Epithelial cell of prostate (primary cell): ENCODE measurements around the gene ICA1.

Experiments
- DNase-seq: peaks from one replicate; pipeline ENCODE4 v3.0.0-alpha.2; 2011; ENCODE audit warnings: low read depth, low spot score
- H3K27ac ChIP-seq: fragments of 450-650 bp; 2 replicates; pipeline ENCODE4 v1.5.1; 2017; ENCODE audit warnings: mild to moderate bottlenecking

ICA1 gene

GRCh38 chr7:8205031-8205387 is 57.0 kb downstream of the ICA1 start:
- no peak overlapping the region for H3K27ac ChIP-seq
- DNase-seq = no peak

- no peak for DNase-seq
- H3K27ac ChIP-seq = no peak overlapping the region
These were observed 57.5 kb downstream of the ICA1 start for GRCh38 chr7:8204339-8205030.

GRCh38 chr7:8201846-8202441 is 60.0 kb downstream of the ICA1 start:
- DNase-seq = no peak
- H3K27ac ChIP-seq = no peak overlapping the region

- H3K27ac ChIP-seq = no peak overlapping the region
- no peak for DNase-seq
These were observed 61.2 kb downstream of the ICA1 start for GRCh38 chr7:8200717-8201116.

- no peak for DNase-seq
- no peak overlapping the region for H3K27ac ChIP-seq
These were observed 61.7 kb downstream of the ICA1 start for GRCh38 chr7:8200316-8200715.

GRCh38 chr7:8197994-8198698 is 63.8 kb downstream of the ICA1 start:
- no peak for DNase-seq
- no peak overlapping the region for H3K27ac ChIP-seq

- DNase-seq = no peak
- no peak overlapping the region for H3K27ac ChIP-seq
These were observed 69.1 kb downstream of the ICA1 start for GRCh38 chr7:8192897-8193296.

GRCh38 chr7:8190119-8190895 is 71.7 kb downstream of the ICA1 start:
- H3K27ac ChIP-seq = no peak overlapping the region
- DNase-seq = no peak

- DNase-seq = no peak
These were observed 72.3 kb downstream of the ICA1 start for GRCh38 chr7:8189625-8190024.

GRCh38 chr7:8185926-8186683 is 75.9 kb downstream of the ICA1 start:
- no peak overlapping the region for H3K27ac ChIP-seq
- DNase-seq = no peak

More at GRCh38 chr7:8189625-8190024, 72.3 kb downstream of the ICA1 start:
- no peak overlapping the region for H3K27ac ChIP-seq

GRCh38 chr7:8184221-8184620 is 77.7 kb downstream of the ICA1 start:
- no peak for DNase-seq
- no peak overlapping the region for H3K27ac ChIP-seq

GRCh38 chr7:8179486-8179885 is 82.5 kb downstream of the ICA1 start:
- DNase-seq = no peak
- H3K27ac ChIP-seq = no peak overlapping the region

- no peak for DNase-seq
- H3K27ac ChIP-seq = no peak overlapping the region
These were observed 83.6 kb downstream of the ICA1 start for GRCh38 chr7:8178353-8178752.

- H3K27ac ChIP-seq = no peak overlapping the region
- DNase-seq = no peak
These were observed 84.6 kb downstream of the ICA1 start for GRCh38 chr7:8177109-8177933.

- no peak overlapping the region for H3K27ac ChIP-seq
- no peak for DNase-seq
These were observed 85.4 kb downstream of the ICA1 start for GRCh38 chr7:8176370-8177081.

- no peak overlapping the region for H3K27ac ChIP-seq
- no peak for DNase-seq
These were observed 86.0 kb downstream of the ICA1 start for GRCh38 chr7:8175929-8176369.

- H3K27ac ChIP-seq = no peak overlapping the region
- no peak for DNase-seq
These were observed 89.3 kb downstream of the ICA1 start for GRCh38 chr7:8172372-8173354.
